Type B pancreatic cell (in vitro differentiated cells): ENCODE results near the gene C1orf159. TPM values are rescaled to one million over a fixed set of nuclear protein-coding genes. Genes with fewer than 3 reads are reported as not detected.
A peak's percentile ranks its signal among the peaks of the same experiment; 100 is the strongest.

Experiments used
- DNase-seq: peaks from one replicate; pipeline ENCODE4 v3.0.0; 2021; ENCODE audit warnings: mixed read lengths; ENCODE audit not compliant: unreplicated experiment; ENCODE audit errors: extremely low spot score
- H3K27ac Mint-ChIP-seq: 2 replicates; pipeline ENCODE4 v1.8.0; 2021; ENCODE audit warnings: mild to moderate bottlenecking, mixed read lengths
- H3K27me3 Mint-ChIP-seq: 2 replicates; pipeline ENCODE4 v1.8.0; 2021; ENCODE audit warnings: mixed read lengths
- H3K36me3 Mint-ChIP-seq: 2 replicates; pipeline ENCODE4 v1.8.0; 2021; ENCODE audit warnings: mixed read lengths
- H3K4me1 Mint-ChIP-seq: one replicate; pipeline ENCODE4 v1.8.0; 2021; ENCODE audit warnings: mixed read lengths; ENCODE audit not compliant: unreplicated experiment
- H3K4me3 Mint-ChIP-seq: 2 replicates; pipeline ENCODE4 v1.8.0; 2021; ENCODE audit warnings: mild to moderate bottlenecking, mixed read lengths
- H3K9me3 Mint-ChIP-seq: 2 replicates; pipeline ENCODE4 v1.8.0; 2021; ENCODE audit warnings: mixed read lengths
- CTCF ChIP-seq: fragments of 200-600 bp; sonication (generic); conservative IDR thresholded peaks from 2 replicates; pipeline ENCODE4 v1.5.0; 2021; ENCODE audit warnings: antibody characterized with exemption, mild to moderate bottlenecking
- total RNA-seq: library from RNA; stranded (reverse); gene quantifications from 2 replicates; pipeline ENCODE4 v1.2.1, GENCODE V29; 2021; ENCODE audit warnings: low replicate concordance

Gene C1orf159
- total RNA-seq, 1 donor from 2014 or later, result 21.2 TPM

- H3K27ac Mint-ChIP-seq, result no peak overlapping the region
- H3K27me3 Mint-ChIP-seq, result no peaks in the 10 kb centered on the region
- no peaks in the 10 kb centered on the region for H3K9me3 Mint-ChIP-seq
- H3K36me3 Mint-ChIP-seq, result no peaks in the 10 kb centered on the region
- no peak for TF ChIP-seq CTCF
- no peak for DNase-seq
- H3K4me1 Mint-ChIP-seq, result peaks cover 25% of the 10 kb centered on the region
- H3K4me3 Mint-ChIP-seq, result peak overlapping the region; percentile 28
These were observed 16.4 kb upstream of the C1orf159 start for GRCh38 chr1:1132042-1132950.

GRCh38 chr1:1130206-1131120 is 14.6 kb upstream of the C1orf159 start:
- H3K4me3 Mint-ChIP-seq, result peak overlapping the region; percentile 21

GRCh38 chr1:1129381-1129821 is 13.5 kb upstream of the C1orf159 start:
- Mint-ChIP-seq H3K27me3 (no peaks in the 10 kb centered on the region), H3K9me3 (no peaks in the 10 kb centered on the region)

More at GRCh38 chr1:1130206-1131120, 14.6 kb upstream of the C1orf159 start:
- no peak for DNase-seq
- Mint-ChIP-seq H3K4me1 (peaks cover 25% of the 10 kb centered on the region), H3K27ac (peak overlapping the region; percentile 77), H3K9me3 (no peaks in the 10 kb centered on the region), H3K27me3 (no peaks in the 10 kb centered on the region), H3K36me3 (no peaks in the 10 kb centered on the region)
- TF ChIP-seq CTCF, result no peak

GRCh38 chr1:1128454-1129139 is 12.7 kb upstream of the C1orf159 start:
- DNase-seq, result no peak
- H3K4me1 Mint-ChIP-seq, result peaks cover 25% of the 10 kb centered on the region
- no peaks in the 10 kb centered on the region for H3K36me3 Mint-ChIP-seq
- no peak for TF ChIP-seq CTCF
- no peak overlapping the region for H3K4me3 Mint-ChIP-seq
- H3K9me3 Mint-ChIP-seq, result no peaks in the 10 kb centered on the region
- H3K27ac Mint-ChIP-seq, result no peak overlapping the region
- H3K27me3 Mint-ChIP-seq, result no peaks in the 10 kb centered on the region

More at GRCh38 chr1:1129381-1129821, 13.5 kb upstream of the C1orf159 start:
- peaks cover 25% of the 10 kb centered on the region for H3K4me1 Mint-ChIP-seq
- no peak for TF ChIP-seq CTCF
- no peak for DNase-seq
- peak overlapping the region; percentile 39 for H3K4me3 Mint-ChIP-seq
- H3K36me3 Mint-ChIP-seq, result no peaks in the 10 kb centered on the region
- no peak overlapping the region for H3K27ac Mint-ChIP-seq
